T-helper 1 cell (primary cell): Measurements from ENCODE around the gene SORCS2.

Experiments used
- DNase-seq, 5 donors: peaks; one replicate each; pipeline ENCODE4 v3.0.0-alpha.2; 2012 to 2020

Gene SORCS2

GRCh38 chr4:7397206-7398103, 205.1 kb downstream of the SORCS2 start:
- DNase-seq, result no peak

GRCh38 chr4:7398104-7398423, 205.7 kb downstream of the SORCS2 start:
- DNase-seq, result no peak

- no peak for DNase-seq
Measured at GRCh38 chr4:7398788-7399439, 206.6 kb downstream of the SORCS2 start.

GRCh38 chr4:7399440-7400234, 207.3 kb downstream of the SORCS2 start:
- DNase-seq, result no peak

- DNase-seq, result no peak
Measured at GRCh38 chr4:7400671-7401298, 208.4 kb downstream of the SORCS2 start.

- no peak for DNase-seq
Measured at GRCh38 chr4:7402526-7402925, 210.2 kb downstream of the SORCS2 start.

GRCh38 chr4:7403001-7403400, 210.7 kb downstream of the SORCS2 start:
- no peak for DNase-seq

GRCh38 chr4:7408166-7408565, 215.8 kb downstream of the SORCS2 start:
- no peak for DNase-seq

GRCh38 chr4:7410446-7410845, 218.1 kb downstream of the SORCS2 start:
- DNase-seq, result no peak

GRCh38 chr4:7411491-7411890, 219.2 kb downstream of the SORCS2 start:
- DNase-seq, result no peak

GRCh38 chr4:7411896-7412553, 219.7 kb downstream of the SORCS2 start:
- no peak for DNase-seq

GRCh38 chr4:7412554-7412912, 220.2 kb downstream of the SORCS2 start:
- no peak for DNase-seq

GRCh38 chr4:7414046-7414445, 221.7 kb downstream of the SORCS2 start:
- DNase-seq, result no peak

- DNase-seq, result no peak
Measured at GRCh38 chr4:7414736-7415510, 222.6 kb downstream of the SORCS2 start.

- DNase-seq, result no peak
Measured at GRCh38 chr4:7415927-7416686, 223.8 kb downstream of the SORCS2 start.

- DNase-seq, result no peak
Measured at GRCh38 chr4:7416745-7417432, 224.6 kb downstream of the SORCS2 start.

- no peak for DNase-seq
Measured at GRCh38 chr4:7417639-7418038, 225.3 kb downstream of the SORCS2 start.

- DNase-seq, result no peak
Measured at GRCh38 chr4:7418131-7418943, 226.0 kb downstream of the SORCS2 start.

- DNase-seq, result no peak
Measured at GRCh38 chr4:7419961-7420660, 227.8 kb downstream of the SORCS2 start.
